SH-SY5Y (cell line): Measurements from ENCODE around the gene LRRC8A.

Experiments
- GATA2 ChIP-seq: IDR thresholded peaks from 2 replicates; pipeline ENCODE4 v1.6.1; 2011; ENCODE audit warnings: mild to moderate bottlenecking, low read depth, low read length
- GATA3 ChIP-seq: IDR thresholded peaks from 2 replicates; pipeline ENCODE4 v1.6.1; 2011; ENCODE audit warnings: low read depth, mild to moderate bottlenecking, low read length, moderate library complexity

LRRC8A gene

DNA sequence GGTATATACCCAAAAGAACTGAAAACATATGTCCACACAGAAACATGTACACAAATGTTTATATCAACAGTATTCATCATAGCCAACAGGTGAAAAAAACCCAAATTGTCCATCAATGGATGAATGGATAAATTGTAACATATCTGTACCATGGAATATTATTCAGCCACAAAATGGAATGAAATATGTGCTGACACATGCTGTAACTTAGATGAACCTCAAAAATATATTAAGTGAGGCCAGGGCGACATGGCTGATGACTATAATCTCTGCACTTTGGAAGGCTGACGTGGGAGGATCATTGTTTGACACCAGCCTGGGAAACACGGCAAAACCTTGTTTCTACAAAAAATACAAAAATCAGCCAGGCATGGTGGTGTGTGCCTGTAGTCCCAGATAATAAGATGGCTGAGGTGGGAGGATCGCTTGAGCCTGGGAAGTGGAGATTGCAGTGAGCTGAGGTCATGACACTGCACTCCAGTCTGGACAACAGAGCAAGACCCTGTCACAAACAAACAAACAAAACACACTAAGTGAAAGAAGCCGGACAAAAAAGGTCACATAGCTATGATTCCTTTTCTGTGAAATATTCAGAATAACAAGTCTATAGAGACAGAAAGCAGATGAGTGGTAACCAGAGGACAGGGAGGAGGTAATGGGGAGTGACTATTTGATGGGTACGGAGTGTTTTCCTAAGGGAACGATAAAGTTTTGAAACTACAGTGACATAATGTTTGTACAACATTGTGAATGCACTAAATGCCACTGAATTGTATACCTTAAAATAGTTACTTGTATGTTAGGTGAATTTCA is 11.6 kb upstream of the LRRC8A start:
- TF ChIP-seq GATA2 (no peak), GATA3 (no peak)

DNA sequence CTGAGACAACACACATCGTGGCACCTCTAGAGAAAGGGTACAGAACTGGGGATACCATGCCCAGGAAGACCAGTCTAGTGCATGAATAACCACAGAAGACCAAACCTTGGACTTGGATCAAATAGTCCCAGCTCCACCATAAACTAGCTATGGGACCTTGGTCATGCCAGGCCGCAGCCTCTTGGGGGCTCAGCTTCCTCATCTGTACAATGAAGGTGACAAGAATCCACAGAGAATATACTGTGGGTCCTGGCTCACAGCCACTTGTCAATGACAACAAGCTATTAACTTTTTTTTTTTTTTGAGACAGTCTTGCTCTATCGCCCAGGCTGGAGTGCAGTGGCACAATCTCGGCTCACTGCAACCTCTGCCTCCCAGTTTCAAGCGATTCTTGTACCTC is 4.1 kb upstream of the LRRC8A start:
- TF ChIP-seq GATA2, result no peak
- no peak for TF ChIP-seq GATA3

DNA sequence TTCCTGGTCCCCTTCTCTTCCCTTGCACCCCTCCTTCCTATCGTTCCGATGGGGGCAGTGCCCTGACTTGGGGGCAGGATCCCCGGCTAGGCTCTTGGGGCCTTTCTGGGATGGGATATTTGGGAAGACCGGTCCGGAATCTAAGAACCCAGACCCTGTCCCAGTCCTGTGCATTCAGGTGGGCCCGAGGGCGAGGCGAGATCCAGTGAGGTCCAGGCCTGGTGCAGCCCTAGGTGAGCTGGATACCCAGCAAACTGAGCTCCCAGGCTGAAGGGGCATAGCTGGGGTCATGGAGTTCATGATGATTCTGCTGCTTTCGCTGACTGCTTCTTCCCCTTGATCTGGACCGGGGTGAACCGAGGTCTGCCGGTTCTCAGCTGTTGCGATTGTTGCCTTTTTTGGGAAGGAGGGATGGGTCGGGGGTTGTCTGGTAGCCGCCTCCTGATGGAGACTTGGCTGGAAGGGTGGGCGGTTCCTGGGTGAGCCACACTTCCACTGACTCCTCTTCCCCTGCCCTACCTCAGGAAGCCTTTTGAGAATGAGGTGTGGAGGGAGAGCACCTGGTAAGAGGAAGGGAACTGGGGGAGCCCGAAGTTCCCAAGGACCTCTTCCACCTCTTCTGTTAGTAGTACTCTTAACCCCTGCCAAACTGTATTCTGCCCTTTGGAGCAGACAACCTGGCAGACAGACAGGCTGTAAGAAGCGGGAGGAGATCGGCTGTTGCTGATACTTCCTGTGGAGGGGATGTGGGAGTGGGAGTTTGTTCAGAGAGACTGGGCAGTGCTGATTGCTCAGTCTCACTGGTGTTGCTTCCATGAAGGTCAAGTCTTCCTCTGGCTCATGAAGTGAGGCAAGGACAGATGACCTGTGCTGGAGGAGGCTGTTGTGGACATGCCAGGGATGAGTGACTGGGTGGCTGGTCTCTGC is 1.0 kb downstream of the LRRC8A start:
- TF ChIP-seq GATA3 (no peak), GATA2 (no peak)

DNA sequence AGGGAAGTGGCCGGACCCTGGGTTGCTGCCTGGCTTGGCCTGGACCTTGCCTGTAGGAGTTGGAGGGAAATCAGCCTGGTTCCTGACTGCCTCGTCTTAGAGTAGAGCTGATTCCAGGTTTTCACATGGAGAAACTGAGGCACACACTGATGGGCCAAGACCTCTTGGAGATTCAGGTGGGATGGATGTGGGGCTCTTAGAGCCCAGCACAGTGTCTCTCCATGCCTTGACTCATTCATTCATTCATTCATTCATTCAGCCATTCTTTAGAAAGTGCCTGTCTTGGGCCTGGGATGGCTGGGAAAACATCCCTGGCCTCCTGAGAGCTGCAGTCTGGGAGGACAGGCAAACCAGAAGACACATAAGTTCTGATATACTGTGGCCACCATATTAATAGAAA is 2.2 kb downstream of the LRRC8A start:
- no peak for TF ChIP-seq GATA2
- no peak for TF ChIP-seq GATA3

DNA sequence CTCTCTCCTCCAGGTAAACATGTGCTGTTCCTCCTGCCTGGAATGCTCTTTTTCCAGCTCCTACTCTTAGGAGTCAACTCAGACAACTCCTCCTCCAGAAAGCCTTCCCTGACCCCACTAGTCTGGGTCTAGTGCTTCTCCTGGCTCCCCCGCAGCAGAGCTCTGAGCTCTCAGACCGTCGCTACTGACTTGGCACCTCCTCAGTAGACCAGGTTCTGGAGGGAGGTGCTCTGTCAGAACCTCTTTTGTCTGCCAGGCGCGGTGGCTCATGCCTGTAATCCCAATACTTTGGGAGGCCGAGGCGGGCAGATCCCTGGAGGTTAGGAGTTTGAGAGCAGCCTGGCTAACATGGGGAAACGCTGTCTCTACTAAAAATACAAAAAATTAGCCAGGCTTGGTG is 3.4 kb downstream of the LRRC8A start:
- no peak for TF ChIP-seq GATA2
- TF ChIP-seq GATA3, result no peak

DNA sequence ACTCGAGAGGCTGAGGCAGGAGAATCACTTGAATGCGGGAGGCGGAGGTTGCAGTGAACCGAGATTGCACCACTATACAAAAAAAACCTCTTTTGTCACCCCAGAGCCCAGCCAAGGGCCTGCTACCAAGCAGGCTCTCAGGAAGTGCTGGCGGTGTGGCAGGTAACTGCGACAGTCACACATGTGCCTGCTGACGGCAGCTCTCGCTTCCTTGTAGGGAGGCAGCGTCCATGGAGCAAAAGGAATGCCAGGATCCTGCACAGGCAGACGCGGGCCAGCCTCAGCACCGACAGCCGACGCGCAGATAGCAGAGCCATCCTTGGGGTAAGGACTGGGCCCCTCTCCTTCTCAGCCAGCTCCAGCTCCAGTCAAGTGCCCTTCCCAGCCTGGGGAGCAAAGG is 3.9 kb downstream of the LRRC8A start:
- TF ChIP-seq GATA2, result no peak
- no peak for TF ChIP-seq GATA3

DNA sequence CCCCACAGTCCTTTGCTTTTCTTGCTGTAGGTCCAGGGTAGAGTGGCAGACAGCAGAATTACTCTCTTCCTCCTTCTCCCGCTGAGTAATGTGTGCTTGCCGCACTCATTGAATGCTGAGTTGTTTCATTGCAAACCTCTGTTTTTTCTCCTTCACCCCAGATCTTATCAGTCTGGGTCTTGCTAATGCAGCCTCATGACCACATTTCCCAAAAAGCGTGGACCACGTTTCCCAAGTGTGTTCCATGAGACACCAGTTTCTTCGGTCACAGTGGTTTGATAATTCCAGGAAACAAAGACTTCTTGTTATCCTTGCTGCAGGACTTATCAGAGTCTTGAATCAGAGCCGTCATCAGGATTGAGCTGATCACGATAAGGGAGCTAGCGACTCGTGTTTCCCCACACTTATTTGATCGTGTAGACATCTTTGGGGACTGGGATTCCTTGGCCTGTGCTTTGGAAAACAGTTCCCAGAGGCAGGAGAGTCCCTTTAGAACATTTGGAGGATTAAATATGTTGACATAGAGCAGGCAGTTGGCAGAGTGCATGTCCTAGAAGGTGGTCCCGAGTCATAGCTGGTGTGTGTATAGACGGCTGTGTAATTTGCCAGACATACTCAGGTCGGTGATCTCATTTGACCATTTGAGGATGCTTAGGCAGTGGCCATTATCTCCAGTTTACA is 4.4 kb downstream of the LRRC8A start:
- no peak for TF ChIP-seq GATA2
- no peak for TF ChIP-seq GATA3

DNA sequence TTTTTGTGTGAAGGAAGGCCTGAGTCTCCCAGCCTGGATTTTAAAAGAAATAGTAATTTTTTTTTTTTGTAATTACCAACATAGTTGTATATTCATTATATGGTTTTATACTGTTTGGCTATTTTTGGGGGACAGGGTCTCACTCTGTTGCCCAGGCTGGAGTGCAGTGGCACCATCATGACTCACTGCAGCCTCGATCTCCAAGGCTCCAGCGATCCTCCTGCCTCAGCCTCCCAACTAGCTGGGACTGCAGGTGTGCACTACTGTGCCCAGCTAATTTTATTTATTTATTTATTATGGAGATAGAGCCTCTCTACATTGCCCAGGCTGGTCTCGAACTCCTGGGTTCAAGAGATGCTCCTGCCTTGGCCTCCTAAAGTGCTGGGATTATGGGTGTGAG is 5.1 kb downstream of the LRRC8A start:
- TF ChIP-seq GATA2 (no peak), GATA3 (no peak)

DNA sequence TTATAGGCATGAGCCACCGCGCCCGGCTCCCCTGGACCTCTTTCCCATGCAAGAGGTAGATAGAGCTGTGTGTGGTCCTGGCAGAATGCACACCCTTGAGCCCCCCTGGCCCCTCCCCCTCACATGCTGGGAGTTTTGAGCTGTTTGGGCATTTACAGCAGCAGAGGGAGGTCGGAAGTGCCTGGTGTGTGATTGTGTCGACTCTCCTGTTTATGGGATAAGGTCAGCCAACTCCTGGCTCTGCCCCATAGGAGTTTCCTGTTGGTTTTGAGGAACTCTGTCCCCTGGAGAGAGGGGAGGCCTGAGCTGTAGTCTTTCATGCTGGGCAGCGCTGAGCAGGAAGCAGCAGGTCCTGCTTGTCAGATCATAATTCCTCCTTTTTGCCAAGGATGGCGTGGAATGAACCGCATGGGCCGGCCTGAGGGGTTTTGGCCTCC is 6.0 kb downstream of the LRRC8A start:
- TF ChIP-seq GATA2 (no peak), GATA3 (no peak)

DNA sequence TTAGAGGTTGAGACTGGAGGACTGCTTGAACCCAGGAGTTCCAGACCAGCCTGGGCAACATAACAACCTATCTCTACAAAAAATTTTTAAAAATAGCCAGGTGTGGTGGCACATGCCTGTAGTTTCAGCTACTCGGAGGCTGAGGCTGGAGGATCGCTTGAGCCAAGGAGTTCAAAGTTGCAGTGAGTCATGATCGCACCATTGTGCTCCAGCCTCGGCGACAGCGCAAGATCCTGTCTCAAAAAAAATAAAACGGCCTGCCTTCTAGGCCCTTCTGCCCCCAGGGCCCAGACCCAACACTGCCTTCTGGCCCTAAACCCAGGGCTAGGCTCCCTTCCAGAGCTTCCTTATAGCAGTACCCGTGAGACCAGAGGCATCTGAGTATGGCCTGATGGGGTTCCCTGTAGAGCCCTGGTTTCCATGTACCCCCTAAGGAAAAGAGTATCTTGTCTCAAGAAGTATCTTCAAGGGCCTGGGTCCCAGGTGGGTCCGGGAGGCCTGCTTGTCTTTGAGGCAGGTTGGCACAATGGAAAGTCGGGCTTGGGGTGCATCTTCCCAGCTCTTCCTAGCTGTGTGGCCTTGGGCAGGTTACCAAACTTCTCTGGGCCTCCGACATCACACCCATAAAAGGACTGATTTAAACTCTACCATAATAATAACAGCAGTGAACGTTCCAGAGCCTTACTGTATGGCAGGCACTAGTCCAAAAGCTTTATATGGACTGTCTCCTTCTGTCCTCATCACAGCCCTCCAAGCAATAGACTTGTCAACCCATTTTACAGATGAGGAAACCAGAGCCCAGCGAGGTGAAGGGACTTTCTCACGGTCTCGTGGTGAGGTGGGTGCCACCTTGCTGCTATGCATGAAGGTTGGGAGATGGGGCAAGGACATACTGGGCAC is 9.6 kb downstream of the LRRC8A start:
- TF ChIP-seq GATA3, result no peak

DNA sequence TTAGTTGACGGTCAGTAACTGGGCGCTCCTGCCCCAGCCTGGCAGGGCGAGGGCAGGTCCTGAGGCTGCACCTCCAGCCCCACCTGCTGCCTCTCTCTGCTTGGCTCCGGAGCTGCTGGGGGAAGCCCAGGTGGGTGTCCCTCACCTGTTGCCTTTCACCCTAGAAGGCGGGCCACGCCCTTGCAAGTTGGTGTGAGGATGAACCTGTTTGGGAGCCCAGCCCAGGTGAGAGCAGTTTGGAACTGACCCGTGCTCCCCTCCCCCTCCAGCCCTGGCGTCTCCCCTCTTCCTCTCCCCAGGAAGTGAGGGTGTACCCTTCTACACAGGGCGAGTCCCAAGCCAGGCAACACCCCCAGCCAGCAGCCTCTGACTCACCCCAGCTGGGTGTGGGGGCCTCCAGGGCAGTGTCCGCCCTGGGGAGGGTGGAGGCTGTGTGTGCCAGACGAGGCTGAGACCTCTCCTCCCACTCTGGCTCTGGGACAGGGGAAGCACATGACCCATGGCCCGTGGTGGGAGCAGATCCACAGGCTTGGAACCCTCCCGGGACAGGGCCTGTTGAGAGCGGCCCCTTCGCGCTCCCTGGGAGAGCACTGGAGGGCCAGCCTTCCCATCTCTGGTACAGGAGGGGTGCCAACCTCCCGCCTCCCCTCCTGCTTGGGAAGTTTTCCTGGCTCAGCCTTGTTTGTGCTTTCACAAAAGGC is 10.4 kb downstream of the LRRC8A start:
- TF ChIP-seq GATA3, result no peak
- no peak for TF ChIP-seq GATA2

DNA sequence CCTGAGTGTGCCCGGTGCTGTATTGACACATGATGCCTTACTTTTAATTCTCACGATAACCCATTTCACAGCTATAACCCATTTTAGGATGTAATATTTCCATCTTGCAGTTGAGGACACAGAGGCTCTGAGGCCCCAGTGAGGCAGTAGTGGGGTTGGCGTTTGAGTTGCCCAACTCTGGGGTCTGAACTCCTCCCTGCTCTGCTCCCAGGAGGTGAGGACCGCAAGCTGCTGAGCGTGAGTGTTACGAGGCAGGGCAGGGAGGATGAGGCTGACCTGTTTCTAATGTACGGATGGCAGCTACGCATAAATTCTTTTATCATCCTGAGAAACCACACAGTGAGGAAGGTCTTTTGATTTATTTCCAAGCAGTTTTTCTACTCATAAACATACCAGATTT is 11.4 kb downstream of the LRRC8A start:
- TF ChIP-seq GATA2 (no peak), GATA3 (no peak)

DNA sequence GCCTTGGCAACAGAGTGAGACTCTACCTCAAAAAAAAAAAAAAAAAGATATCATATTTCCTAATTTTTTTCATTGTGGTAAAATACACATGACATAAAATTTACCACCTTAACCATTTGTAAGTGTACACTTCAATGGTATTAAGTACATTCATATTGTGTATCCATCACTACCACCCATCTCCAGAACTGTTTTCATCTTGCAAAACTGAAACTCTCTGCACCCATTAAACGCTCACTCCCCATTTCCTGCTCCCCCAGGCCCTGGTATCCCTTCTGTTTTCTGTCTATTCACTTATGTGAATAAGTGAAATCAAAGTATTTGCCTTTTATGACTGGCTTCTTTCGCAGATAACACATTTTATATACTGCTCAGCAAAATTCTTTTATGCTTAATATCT is 12.8 kb downstream of the LRRC8A start:
- TF ChIP-seq GATA2, result no peak
- TF ChIP-seq GATA3, result no peak
